IPS DF 19.7 (cell line): ENCODE results near the gene NDUFA8.

Source experiments
- DNase-seq: peaks from one replicate; pipeline ENCODE4 v3.0.0-alpha.2; 2013; ENCODE audit warnings: low read depth, low spot score

NDUFA8 gene

GRCh38 chr9:122186301-122186700 lies 26.7 kb upstream of the NDUFA8 start:
- DNase-seq = no peak

- no peak for DNase-seq
These were observed 25.0 kb upstream of the NDUFA8 start for GRCh38 chr9:122184551-122184950.

- no peak for DNase-seq
These were observed 23.9 kb upstream of the NDUFA8 start for GRCh38 chr9:122183501-122183900.

GRCh38 chr9:122180633-122181032 lies 21.1 kb upstream of the NDUFA8 start:
- DNase-seq = no peak

DNA sequence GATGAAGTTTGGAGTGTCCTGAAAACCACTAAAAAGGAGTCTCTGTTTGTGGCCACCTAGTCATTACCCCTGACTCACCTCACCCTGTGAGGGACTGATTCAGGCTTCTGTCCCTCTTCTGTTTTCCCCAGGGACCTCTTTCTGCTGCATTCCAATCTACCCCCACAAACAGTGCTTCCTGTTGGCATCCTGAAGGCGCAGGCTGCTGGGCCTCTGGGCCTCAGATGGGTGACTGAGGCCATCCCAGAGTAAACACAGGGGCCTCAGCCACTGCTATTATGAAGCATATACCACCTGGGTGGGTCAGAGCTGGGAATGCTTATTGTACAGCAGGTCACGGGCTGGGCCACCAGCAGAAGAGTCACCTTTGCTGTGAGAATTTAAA lies 20.1 kb upstream of the NDUFA8 start:
- DNase-seq = no peak

DNA sequence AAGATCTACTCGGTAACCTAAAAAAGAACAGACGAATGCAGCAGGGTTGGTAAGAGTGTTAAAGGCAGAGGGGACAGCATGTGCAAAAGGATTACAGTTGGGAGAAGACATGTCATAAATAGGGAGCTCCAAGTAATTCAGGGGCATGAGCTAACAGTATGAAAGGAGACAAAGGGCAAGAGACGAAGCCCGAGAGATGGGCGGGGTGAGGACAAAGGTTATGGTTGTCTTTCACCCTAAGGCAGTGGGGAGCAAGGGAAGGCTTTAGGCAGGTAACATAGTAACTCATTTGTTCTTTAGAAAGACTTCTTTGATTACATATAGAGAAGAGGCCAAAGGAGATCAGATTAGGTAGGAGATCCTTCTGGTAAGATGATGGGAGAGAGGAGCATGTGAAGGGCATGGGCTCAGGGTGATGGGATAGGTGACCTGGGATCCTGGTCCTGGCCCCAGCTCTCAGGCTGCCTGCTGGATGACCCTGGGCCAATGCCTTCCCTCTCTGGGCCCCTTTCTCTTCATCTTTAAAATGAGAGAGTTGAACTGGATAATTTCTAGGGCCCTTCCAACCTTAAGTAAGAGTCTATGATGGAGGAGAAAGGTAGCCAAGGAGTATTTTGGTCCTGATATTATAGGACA lies 19.6 kb upstream of the NDUFA8 start:
- no peak for DNase-seq

DNA sequence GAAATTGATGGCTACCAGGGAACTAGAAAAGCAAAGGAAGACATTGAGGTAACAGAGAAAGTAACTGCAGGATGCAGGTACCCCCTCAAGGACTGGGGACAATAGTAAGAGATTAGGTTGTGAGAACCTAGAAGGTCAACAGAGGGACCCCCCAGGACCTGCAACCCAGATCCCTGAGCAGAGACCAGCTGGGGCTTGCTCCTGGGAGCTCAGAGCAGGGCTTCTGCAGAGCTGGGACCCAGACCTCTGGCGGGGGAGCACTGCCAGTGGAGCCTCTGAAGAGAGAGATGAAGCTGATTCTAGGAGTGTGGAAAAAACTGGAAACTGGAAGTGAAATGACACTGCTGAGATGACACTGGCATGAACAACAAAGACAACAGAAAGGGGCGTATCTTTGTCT lies 17.3 kb upstream of the NDUFA8 start:
- no peak for DNase-seq

DNA sequence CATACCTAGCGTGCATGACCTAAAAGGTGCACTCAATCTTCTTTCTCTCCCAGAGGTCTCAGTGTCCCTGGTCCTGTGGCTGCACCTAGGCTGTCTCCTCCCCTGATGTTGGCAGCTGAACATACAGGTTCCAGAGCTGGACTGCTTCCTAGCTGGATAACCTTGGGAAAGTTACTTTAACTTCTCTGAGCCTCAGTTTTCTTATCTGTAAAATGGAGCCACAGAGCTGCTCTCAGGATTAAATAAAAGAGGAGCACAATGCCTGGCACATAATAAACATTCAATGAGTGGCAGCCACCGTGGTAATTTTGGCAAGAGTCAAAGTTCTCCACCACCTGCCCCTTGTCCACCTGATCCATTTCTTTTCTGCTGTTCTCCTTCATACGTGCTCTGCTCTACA lies 14.1 kb upstream of the NDUFA8 start:
- DNase-seq = no peak

DNA sequence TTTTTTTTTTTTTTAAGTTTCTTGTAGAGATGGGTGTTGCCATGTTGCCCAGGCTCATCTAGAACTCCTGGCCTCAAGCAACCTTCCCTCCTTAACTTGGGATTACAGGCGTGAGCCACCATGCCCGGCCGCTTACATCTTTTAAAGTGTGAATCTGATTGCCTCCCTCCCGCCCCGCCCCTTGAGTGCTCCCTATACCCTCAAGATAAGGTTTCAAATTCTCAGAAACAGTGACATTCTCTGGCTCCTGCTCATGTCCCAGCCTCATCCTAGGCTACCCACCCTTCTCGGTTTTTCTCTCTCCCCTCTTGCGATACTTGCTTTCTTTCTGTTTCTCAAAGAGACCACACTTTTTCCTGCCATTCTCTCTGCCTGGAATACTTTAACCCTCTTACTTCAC lies 12.6 kb upstream of the NDUFA8 start:
- DNase-seq = no peak

DNA sequence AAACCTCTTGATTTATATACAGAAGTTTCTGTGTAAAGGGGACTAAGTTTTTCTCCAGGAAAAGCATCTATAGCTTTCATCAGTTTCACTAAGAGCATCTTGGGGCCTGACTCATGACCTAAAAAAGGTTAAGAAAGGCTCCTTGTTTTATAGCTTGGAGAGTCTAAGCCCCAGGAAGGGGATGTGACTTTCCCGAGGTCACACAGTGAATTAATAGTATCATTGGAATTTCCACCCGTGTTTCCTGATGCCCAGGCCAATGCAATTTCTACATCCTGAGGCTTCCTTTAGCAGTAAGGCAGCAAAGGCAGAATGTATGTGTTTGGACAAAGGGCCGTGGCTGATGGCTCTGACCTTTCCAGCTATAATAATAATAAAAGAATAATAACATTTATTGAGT lies 8.8 kb upstream of the NDUFA8 start:
- DNase-seq = no peak

- no peak for DNase-seq
These were observed 4.7 kb upstream of the NDUFA8 start for GRCh38 chr9:122164286-122164685.

- DNase-seq = no peak
These were observed 2.8 kb upstream of the NDUFA8 start for GRCh38 chr9:122162415-122162814.

- DNase-seq = no peak
These were observed 307 bp upstream of the NDUFA8 start for GRCh38 chr9:122159925-122160246.

GRCh38 chr9:122158202-122158601 lies 1.4 kb downstream of the NDUFA8 start:
- DNase-seq = no peak

DNA sequence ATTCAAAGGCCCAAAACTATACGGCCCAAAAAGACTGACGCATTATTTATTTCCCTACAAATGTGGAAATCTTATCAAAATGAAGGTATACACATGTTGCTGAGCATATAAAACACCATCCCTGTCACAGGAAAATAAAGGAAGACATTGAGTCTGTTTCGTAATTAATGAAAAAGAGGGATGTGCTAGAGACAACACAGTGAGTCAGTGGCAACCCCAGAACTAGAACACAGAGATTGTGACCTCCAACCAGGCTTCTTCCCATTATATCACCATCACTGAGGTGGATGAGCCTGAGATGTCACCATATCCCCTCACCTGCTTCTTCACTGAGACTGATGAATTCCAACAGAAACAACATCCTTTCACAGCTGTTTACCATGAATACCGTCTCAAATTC lies 3.8 kb downstream of the NDUFA8 start:
- DNase-seq = no peak

GRCh38 chr9:122151267-122151828 lies 8.2 kb downstream of the NDUFA8 start:
- DNase-seq = no peak

GRCh38 chr9:122145592-122145863 lies 14.1 kb downstream of the NDUFA8 start:
- no peak for DNase-seq

GRCh38 chr9:122144836-122145591 lies 14.6 kb downstream of the NDUFA8 start:
- DNase-seq = no peak

GRCh38 chr9:122143876-122144405 lies 15.6 kb downstream of the NDUFA8 start:
- DNase-seq = no peak

GRCh38 chr9:122143296-122143695 lies 16.3 kb downstream of the NDUFA8 start:
- DNase-seq = no peak

DNA sequence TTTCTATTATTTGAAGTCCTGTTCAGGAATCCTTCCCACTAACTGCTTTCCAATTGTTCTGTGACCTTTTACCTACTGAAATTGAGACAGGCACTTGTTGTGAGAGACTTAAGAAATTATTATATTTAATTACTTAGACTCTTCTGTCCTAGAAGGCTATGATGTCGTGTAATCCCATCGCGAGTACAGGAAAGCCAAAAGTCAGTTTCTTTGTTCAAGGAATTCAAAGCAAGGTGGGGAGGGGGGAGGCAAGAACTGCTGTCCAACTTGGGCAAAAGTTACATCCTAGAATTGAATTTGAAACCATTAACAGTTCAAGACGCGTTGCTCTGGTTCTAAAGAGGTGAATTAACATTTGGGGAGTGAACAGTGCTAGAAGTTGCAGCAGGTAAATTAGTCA lies 17.9 kb downstream of the NDUFA8 start:
- no peak for DNase-seq

GRCh38 chr9:122140368-122141193 lies 19.0 kb downstream of the NDUFA8 start:
- DNase-seq = no peak
